ENCODE results near the gene DELE1. TPM values are rescaled to one million over a fixed set of nuclear protein-coding genes. Genes with fewer than 3 reads are reported as not detected.
A peak's percentile ranks its signal among the peaks of the same experiment; 100 is the strongest.
"Not testable (repeated sequence)": the region's sequence is repeated elsewhere in the genome, so short reads cannot be mapped to it uniquely, and the experiment has no call there.

Gene DELE1
- polyA plus RNA-seq, 10 donors: 52.9 to 105 (median 85.3) TPM

- DNase-seq: peak in 2 of 3 donors; percentile 17 to 68
Observed at GRCh38 chr5:141883184-141883891, 40.3 kb upstream of the DELE1 start.

- no peak for DNase-seq
Observed at GRCh38 chr5:141883892-141884318, 39.8 kb upstream of the DELE1 start.

DNA sequence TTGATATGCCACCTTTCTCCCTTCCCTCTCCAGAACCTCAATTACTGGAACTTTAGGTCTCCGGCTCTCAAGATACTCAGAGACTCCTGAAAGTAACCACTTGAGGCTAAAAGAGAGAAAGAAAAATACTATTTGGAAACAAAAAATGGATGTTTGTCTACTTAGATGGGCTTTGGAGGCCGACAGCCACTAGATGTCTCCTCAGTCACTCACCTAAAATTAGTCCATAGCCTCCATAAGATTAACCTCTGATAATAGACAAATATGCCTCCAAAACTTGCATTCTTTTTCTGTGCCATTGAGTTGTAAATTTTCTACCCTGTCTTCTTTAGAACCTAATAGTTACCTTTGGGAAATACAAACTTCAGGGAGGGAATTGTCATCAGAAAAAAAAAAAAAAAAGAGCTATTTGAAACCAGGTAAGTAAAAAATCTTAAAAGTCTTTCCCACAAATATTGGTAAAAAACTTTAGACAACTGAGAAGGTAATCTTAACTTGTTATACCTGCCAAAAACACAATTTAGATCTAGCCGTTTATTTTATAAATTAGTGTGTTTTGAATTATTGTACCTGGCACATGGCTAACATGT is 34.3 kb upstream of the DELE1 start:
- peak in 1 of 3 donors; percentile 27 for DNase-seq

DNA sequence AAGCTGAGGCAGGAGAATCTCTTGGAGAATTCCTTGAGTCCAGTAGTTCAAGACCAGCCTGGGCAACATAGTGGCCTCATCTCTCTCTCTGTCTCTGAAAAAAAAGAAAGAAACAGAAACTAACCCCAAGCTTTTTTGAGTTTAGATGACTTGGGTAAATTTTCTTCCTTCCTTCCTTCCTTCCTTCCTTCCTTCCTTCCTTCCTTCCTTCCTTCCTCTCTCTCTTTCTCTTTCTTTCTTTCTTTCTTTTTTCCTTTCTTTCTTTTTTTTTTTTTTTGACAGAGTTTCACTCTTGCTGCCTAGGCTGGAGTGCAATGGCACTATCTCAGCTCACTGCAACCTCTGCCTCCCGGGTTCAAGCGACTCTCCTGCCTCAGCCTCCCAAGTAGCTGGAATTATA is 33.2 kb upstream of the DELE1 start:
- DNase-seq: not testable (repeated sequence)

- no peak for DNase-seq
Observed at GRCh38 chr5:141897425-141897824, 26.2 kb upstream of the DELE1 start.

DNA sequence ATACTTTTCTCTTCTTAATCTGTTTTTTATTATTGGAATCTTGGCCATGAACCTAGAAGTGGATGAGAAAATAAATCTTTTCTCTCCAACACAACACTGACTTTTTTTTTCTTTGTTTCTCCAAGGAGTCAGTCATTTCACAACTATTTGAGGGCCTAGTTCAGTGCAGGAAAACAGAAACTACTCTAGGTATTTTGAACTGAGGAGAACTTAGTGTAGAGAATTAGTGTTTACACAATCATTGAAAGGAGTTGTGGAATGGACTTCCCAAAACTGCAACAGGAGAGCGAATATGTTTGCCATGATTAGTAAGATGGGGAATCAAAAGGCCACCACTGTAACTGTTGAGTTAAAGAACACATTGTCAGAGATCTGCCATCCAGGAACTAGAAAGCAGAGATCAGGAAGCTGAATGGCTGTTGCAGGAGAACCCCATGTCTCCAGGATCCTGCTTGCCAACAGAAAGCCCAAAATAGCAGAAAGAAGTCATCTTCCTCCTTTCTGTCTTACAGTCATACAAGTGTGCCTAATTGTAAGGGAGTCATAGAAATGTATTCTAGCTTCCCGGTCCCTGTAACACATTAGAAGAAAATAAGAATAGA is 25.1 kb upstream of the DELE1 start:
- peak in 1 of 3 donors; percentile 22 for DNase-seq

- DNase-seq: no peak
Observed at GRCh38 chr5:141902015-141902814, 21.5 kb upstream of the DELE1 start.

GRCh38 chr5:141903261-141903660 is 20.4 kb upstream of the DELE1 start:
- no peak for DNase-seq

DNA sequence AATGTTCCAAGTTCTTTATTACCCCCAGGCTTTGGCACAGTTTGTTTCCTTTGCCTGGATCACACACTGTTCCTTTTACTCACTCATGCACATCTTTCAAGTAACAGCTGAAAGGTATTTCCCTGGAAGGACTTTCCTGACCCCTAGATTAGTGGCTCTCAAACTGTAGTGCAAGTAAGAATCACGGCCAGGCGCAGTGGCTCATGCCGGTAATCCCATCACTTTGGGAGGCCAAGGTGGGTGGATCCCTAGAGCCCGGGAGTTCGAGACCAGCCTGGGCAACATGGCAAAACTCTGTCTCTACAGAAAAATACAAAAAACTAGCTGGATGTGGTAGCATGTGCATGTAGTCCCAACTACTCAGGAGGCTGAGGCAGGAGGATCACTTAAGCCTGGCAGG is 19.1 kb upstream of the DELE1 start:
- DNase-seq: no peak

DNA sequence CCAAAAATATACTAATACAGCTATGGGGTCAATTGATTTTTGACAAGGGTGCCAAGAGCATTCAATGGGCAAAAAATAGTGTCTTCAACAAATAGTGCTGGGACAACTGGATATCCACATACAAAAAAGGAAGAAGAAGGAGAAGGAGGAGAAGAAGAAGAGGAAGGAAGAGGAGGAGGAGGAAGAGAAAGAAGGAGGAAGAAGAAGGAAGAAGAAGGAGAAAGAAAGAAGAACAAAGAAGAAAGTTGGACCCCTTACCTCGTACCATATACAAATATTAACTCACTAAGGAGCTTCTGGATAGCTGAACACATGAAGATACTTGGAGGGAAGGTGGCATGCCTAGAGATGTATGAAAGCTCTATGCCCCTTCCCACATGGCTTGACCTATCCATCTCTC is 17.2 kb upstream of the DELE1 start:
- no peak for DNase-seq

GRCh38 chr5:141906972-141907371 is 16.7 kb upstream of the DELE1 start:
- DNase-seq: no peak

DNA sequence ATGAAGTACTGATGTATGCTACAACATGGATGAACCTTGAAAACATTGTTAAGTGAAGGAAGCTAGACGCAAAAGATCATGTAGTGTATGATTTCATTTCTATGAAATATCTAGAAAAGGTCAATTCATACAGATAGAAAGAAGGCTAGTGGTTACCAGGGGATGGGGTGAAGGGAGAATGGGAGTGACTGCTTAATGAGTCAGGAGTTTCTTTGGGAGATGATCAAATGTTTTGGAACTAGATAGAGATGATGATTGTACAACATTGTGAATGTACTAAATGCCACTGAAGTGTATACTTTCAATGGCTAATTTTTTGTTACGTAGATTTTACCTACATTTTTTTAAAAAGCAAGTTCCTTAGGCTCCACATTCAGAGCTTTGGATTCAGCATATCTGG is 14.9 kb upstream of the DELE1 start:
- DNase-seq: no peak

DNA sequence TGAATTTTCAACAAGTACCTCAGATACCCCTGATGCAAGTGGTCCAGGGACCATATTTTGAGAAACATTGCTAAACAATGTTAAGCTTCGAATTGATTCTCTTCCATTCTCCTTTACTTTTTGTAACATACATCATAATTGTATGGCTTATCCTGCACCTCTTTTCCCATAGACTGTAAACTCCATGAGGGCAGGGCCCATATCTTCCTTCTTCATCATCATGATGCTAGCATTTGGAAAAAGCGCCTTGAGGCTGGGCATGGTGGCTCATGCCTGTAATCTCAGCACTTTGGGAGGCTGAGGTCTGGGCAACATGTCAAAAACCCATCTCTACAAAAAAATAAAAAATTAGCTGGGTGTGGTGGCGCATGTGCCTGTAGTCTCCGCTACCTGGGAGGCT is 14.5 kb upstream of the DELE1 start:
- DNase-seq: no peak

DNA sequence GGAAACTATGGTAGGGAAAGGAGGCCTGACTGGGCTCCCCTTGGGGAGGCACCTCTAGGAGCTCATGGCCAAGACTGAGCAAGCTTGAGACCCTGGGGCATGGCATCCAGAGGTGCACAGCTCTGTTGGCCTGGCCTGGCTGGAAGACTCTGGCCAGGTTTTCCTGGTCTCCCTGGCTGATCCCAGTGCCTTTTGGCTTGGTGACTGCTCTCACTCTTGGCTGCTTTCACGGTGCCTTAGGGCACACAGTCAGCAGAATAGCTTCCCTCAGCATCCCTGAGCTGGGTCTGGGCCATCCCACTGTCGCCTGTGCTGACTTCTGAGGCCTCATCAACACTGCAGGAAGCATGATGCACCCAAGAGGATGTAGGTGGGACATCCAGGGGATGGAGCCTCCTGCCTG is 13.4 kb upstream of the DELE1 start:
- DNase-seq: no peak

- DNase-seq: peak in 1 of 3 donors; percentile 42
Observed at GRCh38 chr5:141913560-141914198, 10.0 kb upstream of the DELE1 start.

DNA sequence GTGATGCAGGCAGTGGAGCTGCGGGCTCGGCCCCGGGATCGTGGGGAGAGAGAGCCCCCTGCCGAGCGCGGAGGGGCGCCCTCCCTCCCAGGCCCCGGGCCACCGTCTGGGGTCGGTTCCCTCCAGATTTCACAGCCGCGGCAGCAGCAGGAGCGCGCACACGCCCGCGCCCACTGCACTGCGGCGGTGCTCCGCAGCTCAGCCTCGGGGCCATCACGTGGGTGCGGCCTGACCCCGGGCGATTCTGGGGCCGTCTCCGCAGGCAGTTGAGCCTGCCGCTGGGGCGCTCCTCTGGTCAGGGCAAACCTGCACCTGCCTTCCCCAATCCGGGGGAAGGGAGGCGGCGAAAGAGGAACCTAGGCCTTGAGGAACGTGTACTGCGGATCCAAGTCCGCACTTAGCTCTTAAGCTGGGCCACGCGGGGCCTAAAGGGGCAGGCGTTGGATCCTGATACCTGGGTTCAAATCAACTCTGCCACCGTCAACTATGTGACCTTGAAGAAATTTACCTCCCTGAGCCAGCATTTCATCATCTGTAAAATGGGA is 9.4 kb upstream of the DELE1 start:
- DNase-seq: peak; percentile 5 to 76 (median 27)

GRCh38 chr5:141914797-141915196 is 8.9 kb upstream of the DELE1 start:
- DNase-seq: no peak

DNA sequence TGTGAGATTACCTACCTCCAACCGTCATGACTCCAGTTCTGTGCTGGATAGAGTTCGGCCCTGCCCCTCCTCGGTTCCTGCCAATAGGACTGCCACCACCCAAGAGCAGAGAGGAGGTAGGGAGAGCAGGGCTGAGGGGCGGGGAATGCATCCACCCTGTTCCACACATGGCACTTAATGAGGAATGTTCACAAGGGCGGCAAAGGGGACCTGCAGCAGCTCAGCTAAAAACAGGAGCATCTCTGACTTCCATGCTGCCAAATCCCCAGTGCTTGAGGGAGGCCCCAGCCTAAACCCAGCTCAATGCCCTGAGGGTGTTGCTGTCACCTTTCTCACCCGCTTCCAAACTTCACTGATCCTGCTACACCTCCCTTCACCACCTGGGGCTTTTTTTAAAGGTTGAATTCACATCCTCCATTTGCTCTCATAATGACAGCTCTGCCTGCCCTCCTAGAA is 7.8 kb upstream of the DELE1 start:
- no peak for DNase-seq

DNA sequence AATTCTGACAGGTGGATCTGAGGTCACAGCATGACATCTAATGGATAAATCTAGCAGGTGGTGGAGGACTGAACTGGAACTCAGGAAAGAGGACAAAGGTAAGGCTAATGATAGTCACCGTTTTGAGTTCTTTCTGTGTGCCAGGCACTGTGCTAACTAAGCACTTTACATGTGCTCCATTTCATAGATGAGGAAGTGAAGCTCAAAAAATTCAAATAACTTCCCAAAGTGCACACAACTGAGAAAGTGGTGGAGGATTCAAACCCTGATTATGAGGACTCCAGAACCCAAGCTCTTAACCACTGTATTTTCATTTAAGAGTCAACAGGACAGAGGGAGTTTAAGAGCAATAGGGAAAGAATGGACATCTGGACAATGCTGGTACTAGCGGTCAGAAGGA is 7.1 kb upstream of the DELE1 start:
- DNase-seq: no peak

DNA sequence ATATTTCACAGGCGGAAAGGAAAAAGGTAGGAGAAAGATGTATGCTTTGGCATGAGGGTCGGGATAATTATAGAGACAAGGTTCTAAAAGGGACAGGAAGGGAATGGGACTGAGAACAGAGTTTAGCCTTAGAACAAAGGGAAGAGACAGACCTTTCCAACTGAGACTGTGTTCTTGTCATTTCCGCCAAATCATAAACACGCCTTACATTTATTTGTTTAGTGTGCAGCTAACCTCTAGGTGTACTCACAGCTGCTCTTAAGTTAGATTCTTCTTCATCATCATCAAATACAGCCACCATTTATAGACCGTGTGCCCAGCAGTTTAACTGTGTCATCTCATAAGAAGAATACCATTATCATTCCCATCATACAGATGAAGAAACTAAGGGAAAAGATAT is 5.9 kb upstream of the DELE1 start:
- DNase-seq: no peak

All from muscle of back (tissue), 11 donors.